K562 (cell line): ENCODE measurements around the gene ABR. TPM values are rescaled to one million over a fixed set of nuclear protein-coding genes. Genes with fewer than 3 reads are reported as not detected.

Source experiments
- ETV6 ChIP-seq, 3 experiments: fragments of 150-350 bp in 1 of 3; sonication (generic) in 1 of 3; formaldehyde crosslinking in 1 of 3; IDR thresholded peaks; 2 replicates each; pipeline versions ENCODE4 v1.6.1 to v1.8.0; 2014 to 2022; ENCODE audit warnings: borderline replicate concordance in 2 of 3, low read depth in 2 of 3, antibody characterized with exemption in 1 of 3, low read length in 1 of 3, mild to moderate bottlenecking in 1 of 3, missing genetic modification reagents in 1 of 3
- HEY1 ChIP-seq: fragments of 250-450 bp; sonication (Bioruptor Pico); IDR thresholded peaks from 2 replicates; pipeline ENCODE4 v1.5.0; 2020; ENCODE audit warnings: mild to moderate bottlenecking, moderate library complexity, borderline replicate concordance
- HNRNPK ChIP-seq: fragments of 200-400 bp; formaldehyde crosslinking; IDR thresholded peaks from one replicate; pipeline ENCODE4 v1.6.1; 2018; ENCODE audit warnings: mild to moderate bottlenecking, low read depth, low read length; ENCODE audit not compliant: poor library complexity, severe bottlenecking
- JUNB ChIP-seq: fragments of 450-650 bp; formaldehyde crosslinking; conservative IDR thresholded peaks from 2 replicates; pipeline ENCODE4 v1.4.0; 2020; ENCODE audit warnings: mild to moderate bottlenecking
- LCOR ChIP-seq: sonication (generic); formaldehyde crosslinking; IDR thresholded peaks from 2 replicates; pipeline ENCODE4 v1.8.0; 2022; ENCODE audit warnings: mild to moderate bottlenecking, missing genetic modification reagents
- NELFE ChIP-seq: IDR thresholded peaks from 2 replicates; pipeline ENCODE4 v1.6.1; 2011; ENCODE audit warnings: mild to moderate bottlenecking; ENCODE audit not compliant: insufficient read depth, insufficient read length
- NR1H2 ChIP-seq: sonication (generic); formaldehyde crosslinking; IDR thresholded peaks from 2 replicates; pipeline ENCODE4 v1.4.0; 2020; ENCODE audit warnings: mild to moderate bottlenecking, missing genetic modification reagents
- SMARCE1 ChIP-seq: fragments of 450-650 bp; IDR thresholded peaks from 2 replicates; pipeline ENCODE4 v1.7.1; 2016; ENCODE audit warnings: mild to moderate bottlenecking
- SP2 ChIP-seq: IDR thresholded peaks from 2 replicates; pipeline ENCODE4 v1.6.1; 2011; ENCODE audit warnings: mild to moderate bottlenecking, low read depth, low read length, moderate library complexity; ENCODE audit not compliant: poor library complexity, severe bottlenecking; ENCODE audit errors: extremely low read depth
- TCF7L2 ChIP-seq: fragments of 150-350 bp; IDR thresholded peaks from 2 replicates; pipeline ENCODE4 v1.6.1; 2016; ENCODE audit warnings: low read depth, mild to moderate bottlenecking, low read length, moderate library complexity
- ZNF253 ChIP-seq: fragments of 250-450 bp; sonication (Bioruptor Pico); conservative IDR thresholded peaks from 2 replicates; pipeline ENCODE4 v1.6.1; 2021; ENCODE audit warnings: mild to moderate bottlenecking
- polyA plus RNA-seq, 8 experiments: library from polyadenylated mRNA; depleted of rRNA in 4 of 8; stranded (reverse) in 5 of 8; unstranded in 3 of 8; fragments of >200 nt; fragmentation: Nextera tagmentation in 2 of 8; fragmentation: Illumina TruSeq in 1 of 8; extraction: Ambion mirVana in 2 of 8; extraction: Trizol in 1 of 8; gene quantifications; 2 replicates each; pipeline versions ENCODE4 v1.2.1 to v1.2.3, GENCODE V29; 2011 to 2014; ENCODE audit warnings: inconsistent platforms in 1 of 8, missing spikeins in 1 of 8
- total RNA-seq, 7 experiments: library from RNA; depleted of rRNA in 6 of 7; stranded (reverse); fragments of >200 nt in 6 of 7; fragmentation: Illumina TruSeq in 2 of 7; extraction: Trizol in 2 of 7; gene quantifications; 2 replicates each; pipeline versions ENCODE4 v1.2.1 to v1.2.3, GENCODE V29; 2011 to 2021; ENCODE audit warnings: low replicate concordance in 1 of 7
- TF ChIP-seq, protein P1 (sequence below): fragments of 250-450 bp; sonication (Bioruptor Pico); IDR thresholded peaks from 2 replicates; pipeline ENCODE4 v1.5.0; 2021; ENCODE audit warnings: mild to moderate bottlenecking, borderline replicate concordance
- TF ChIP-seq, protein P2 (sequence below): fragments of 250-450 bp; sonication (Bioruptor Pico); IDR thresholded peaks from 2 replicates; pipeline ENCODE4 v1.4.0; 2020; ENCODE audit warnings: mild to moderate bottlenecking, moderate library complexity, borderline replicate concordance
- TF ChIP-seq, protein P3 (sequence below): fragments of 450-650 bp; formaldehyde crosslinking; IDR thresholded peaks from 2 replicates; pipeline ENCODE4 v1.4.0; 2022; ENCODE audit warnings: missing genetic modification characterization
- TF ChIP-seq, protein P4 (sequence below): sonication (generic); formaldehyde crosslinking; IDR thresholded peaks from 2 replicates; pipeline ENCODE4 v1.5.0; 2020; ENCODE audit warnings: missing genetic modification reagents
- TF ChIP-seq, protein P5 (sequence below): fragments of 250-450 bp; sonication (Bioruptor Pico); IDR thresholded peaks from 2 replicates; pipeline ENCODE4 v1.6.1; 2021; ENCODE audit warnings: mild to moderate bottlenecking
- TF ChIP-seq, protein P6 (sequence below): sonication (generic); formaldehyde crosslinking; IDR thresholded peaks from 2 replicates; pipeline ENCODE4 v1.8.0; 2022; ENCODE audit warnings: mild to moderate bottlenecking, low read depth, missing genetic modification reagents

The ABR gene
- total and polyA plus RNA-seq, 9 of the 15 experiments (the other 6 are each of a cell fraction or from before 2014, with no cell fraction given): 0.07 to 1.6 (median 0.37) TPM; not detected in 1

DNA sequence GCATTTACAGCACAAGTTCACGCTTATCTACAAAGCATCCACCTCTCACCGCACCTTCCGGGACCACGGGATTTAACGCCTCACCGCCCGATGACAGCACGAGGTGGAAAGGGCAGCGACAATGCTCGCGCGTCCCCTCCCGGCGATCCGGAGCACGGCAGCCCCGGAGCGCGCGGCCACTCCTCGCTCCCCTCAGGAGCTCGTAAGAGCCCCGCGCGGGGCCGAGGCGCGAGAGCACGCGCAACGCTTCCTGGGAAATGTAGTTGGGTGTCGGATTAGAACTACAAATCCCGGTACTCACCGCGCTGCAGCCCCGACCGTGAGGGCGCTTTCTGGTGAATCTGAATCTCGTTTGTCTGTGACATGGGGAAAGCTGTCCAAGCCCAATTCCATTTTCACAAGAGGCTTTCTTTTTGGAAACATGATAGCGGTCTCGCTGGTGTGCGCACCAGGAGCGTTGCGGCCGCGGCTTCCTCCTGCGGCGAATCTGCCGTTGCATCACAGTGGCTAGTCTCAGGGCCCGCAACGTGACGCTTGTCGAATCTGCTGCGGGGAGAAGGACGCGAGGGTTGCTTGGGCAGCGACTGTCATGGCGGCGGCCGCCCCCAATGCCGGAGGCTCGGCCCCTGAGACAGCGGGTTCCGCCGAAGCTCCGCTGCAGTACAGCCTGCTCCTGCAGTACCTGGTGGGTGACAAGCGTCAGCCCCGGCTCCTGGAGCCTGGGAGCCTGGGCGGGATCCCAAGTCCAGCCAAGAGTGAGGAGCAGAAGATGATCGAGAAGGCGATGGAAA is 183.0 kb downstream of the ABR start, which contains the start of gene TIMM22 (continued):
- TF ChIP-seq ETV6 (IDR thresholded peaks at IDR 0.05; ENCODE audit: borderline replicate concordance in 1 of 2, low read depth in 2 of 2, low read length in 1 of 2) (no peak), ETV6 (CRISPR knock-in tag; IDR thresholded peaks at IDR 0.05; ENCODE audit: borderline replicate concordance) (no peak), LCOR (CRISPR knock-in tag) (0 out of 2 replicates have a peak, but pooled peaks have one; percentile 31), SMARCE1 (no peak), HEY1 (no peak), NR1H2 (CRISPR knock-in tag) (no peak; the same call in 1 of the 2 replicates), TCF7L2 (no peak), ZNF253 (no peak), NELFE (no peak), HNRNPK (no peak), JUNB (CRISPR knock-in tag) (no peak), SP2 (no peak)
- TF ChIP-seq, protein P1, sequence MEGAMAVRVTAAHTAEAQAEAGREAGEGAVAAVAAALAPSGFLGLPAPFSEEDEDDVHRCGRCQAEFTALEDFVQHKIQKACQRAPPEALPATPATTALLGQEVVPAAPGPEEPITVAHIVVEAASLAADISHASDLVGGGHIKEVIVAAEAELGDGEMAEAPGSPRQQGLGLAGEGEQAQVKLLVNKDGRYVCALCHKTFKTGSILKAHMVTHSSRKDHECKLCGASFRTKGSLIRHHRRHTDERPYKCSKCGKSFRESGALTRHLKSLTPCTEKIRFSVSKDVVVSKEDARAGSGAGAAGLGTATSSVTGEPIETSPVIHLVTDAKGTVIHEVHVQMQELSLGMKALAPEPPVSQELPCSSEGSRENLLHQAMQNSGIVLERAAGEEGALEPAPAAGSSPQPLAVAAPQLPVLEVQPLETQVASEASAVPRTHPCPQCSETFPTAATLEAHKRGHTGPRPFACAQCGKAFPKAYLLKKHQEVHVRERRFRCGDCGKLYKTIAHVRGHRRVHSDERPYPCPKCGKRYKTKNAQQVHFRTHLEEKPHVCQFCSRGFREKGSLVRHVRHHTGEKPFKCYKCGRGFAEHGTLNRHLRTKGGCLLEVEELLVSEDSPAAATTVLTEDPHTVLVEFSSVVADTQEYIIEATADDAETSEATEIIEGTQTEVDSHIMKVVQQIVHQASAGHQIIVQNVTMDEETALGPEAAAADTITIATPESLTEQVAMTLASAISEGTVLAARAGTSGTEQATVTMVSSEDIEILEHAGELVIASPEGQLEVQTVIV (CRISPR knock-in tag): no peak
- TF ChIP-seq, protein P2, sequence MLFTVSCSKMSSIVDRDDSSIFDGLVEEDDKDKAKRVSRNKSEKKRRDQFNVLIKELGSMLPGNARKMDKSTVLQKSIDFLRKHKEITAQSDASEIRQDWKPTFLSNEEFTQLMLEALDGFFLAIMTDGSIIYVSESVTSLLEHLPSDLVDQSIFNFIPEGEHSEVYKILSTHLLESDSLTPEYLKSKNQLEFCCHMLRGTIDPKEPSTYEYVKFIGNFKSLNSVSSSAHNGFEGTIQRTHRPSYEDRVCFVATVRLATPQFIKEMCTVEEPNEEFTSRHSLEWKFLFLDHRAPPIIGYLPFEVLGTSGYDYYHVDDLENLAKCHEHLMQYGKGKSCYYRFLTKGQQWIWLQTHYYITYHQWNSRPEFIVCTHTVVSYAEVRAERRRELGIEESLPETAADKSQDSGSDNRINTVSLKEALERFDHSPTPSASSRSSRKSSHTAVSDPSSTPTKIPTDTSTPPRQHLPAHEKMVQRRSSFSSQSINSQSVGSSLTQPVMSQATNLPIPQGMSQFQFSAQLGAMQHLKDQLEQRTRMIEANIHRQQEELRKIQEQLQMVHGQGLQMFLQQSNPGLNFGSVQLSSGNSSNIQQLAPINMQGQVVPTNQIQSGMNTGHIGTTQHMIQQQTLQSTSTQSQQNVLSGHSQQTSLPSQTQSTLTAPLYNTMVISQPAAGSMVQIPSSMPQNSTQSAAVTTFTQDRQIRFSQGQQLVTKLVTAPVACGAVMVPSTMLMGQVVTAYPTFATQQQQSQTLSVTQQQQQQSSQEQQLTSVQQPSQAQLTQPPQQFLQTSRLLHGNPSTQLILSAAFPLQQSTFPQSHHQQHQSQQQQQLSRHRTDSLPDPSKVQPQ (CRISPR knock-in tag): 0 out of 2 replicates have a peak, but pooled peaks have one; percentile 40
- TF ChIP-seq, protein P3, sequence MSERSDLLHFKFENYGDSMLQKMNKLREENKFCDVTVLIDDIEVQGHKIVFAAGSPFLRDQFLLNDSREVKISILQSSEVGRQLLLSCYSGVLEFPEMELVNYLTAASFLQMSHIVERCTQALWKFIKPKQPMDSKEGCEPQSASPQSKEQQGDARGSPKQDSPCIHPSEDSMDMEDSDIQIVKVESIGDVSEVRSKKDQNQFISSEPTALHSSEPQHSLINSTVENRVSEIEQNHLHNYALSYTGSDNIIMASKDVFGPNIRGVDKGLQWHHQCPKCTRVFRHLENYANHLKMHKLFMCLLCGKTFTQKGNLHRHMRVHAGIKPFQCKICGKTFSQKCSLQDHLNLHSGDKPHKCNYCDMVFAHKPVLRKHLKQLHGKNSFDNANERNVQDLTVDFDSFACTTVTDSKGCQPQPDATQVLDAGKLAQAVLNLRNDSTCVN (CRISPR knock-in tag): no peak
- TF ChIP-seq, protein P4, sequence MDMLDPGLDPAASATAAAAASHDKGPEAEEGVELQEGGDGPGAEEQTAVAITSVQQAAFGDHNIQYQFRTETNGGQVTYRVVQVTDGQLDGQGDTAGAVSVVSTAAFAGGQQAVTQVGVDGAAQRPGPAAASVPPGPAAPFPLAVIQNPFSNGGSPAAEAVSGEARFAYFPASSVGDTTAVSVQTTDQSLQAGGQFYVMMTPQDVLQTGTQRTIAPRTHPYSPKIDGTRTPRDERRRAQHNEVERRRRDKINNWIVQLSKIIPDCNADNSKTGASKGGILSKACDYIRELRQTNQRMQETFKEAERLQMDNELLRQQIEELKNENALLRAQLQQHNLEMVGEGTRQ: peak; percentile 89
- TF ChIP-seq, protein P5, sequence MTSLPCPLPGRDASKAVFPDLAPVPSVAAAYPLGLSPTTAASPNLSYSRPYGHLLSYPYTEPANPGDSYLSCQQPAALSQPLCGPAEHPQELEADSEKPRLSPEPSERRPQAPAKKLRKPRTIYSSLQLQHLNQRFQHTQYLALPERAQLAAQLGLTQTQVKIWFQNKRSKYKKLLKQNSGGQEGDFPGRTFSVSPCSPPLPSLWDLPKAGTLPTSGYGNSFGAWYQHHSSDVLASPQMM (CRISPR knock-in tag): no peak
- TF ChIP-seq, protein P6, sequence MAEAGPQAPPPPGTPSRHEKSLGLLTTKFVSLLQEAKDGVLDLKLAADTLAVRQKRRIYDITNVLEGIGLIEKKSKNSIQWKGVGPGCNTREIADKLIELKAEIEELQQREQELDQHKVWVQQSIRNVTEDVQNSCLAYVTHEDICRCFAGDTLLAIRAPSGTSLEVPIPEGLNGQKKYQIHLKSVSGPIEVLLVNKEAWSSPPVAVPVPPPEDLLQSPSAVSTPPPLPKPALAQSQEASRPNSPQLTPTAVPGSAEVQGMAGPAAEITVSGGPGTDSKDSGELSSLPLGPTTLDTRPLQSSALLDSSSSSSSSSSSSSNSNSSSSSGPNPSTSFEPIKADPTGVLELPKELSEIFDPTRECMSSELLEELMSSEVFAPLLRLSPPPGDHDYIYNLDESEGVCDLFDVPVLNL: no peak
